H9 (cell line): Measurements from ENCODE around the gene CHPT1. TPM values are rescaled to one million over a fixed set of nuclear protein-coding genes. Genes with fewer than 3 reads are reported as not detected.

ENCODE experiments used
- DNase-seq: peaks from one replicate; pipeline ENCODE4 v3.0.0-alpha.2; 2017
- H2AFZ ChIP-seq: one replicate; pipeline ENCODE4 v1.6.1; 2013; ENCODE audit warnings: mild to moderate bottlenecking, low read length, control low read depth, moderate library complexity
- H2AK5ac ChIP-seq: 2 replicates; pipeline ENCODE4 v1.6.1; 2013; ENCODE audit warnings: low read length, control low read depth, mixed read lengths; ENCODE audit not compliant: insufficient read length
- H2BK120ac ChIP-seq: one replicate; pipeline ENCODE4 v1.6.1; 2013; ENCODE audit warnings: low read depth, mild to moderate bottlenecking, low read length, control low read depth, inconsistent platforms; ENCODE audit not compliant: poor library complexity, severe bottlenecking
- H2BK12ac ChIP-seq: 2 replicates; pipeline ENCODE4 v1.6.1; 2013; ENCODE audit warnings: low read length, control low read depth, mixed read lengths, low read depth; ENCODE audit not compliant: insufficient read length
- H2BK15ac ChIP-seq: 2 replicates; pipeline ENCODE4 v1.6.1; 2013; ENCODE audit warnings: low read depth, low read length, control low read depth
- H2BK20ac ChIP-seq: one replicate; pipeline ENCODE4 v1.6.1; 2013; ENCODE audit warnings: low read depth, mild to moderate bottlenecking, low read length, control low read depth, inconsistent platforms; ENCODE audit not compliant: poor library complexity, severe bottlenecking
- H2BK5ac ChIP-seq: 2 replicates; pipeline ENCODE4 v1.6.1; 2013; ENCODE audit warnings: low read length, control low read depth, mixed read lengths; ENCODE audit not compliant: insufficient read length
- H3K14ac ChIP-seq: 2 replicates; pipeline ENCODE4 v1.6.1; 2013; ENCODE audit warnings: low read length, control low read depth; ENCODE audit not compliant: insufficient read depth
- H3K18ac ChIP-seq: 2 replicates; pipeline ENCODE4 v1.6.1; 2013; ENCODE audit warnings: low read depth, mild to moderate bottlenecking, mixed read lengths, low read length, control low read depth; ENCODE audit not compliant: insufficient read length
- H3K23ac ChIP-seq: 2 replicates; pipeline ENCODE4 v1.6.1; 2013; ENCODE audit warnings: low read length, control low read depth, mixed read lengths, low read depth; ENCODE audit not compliant: insufficient read length
- H3K23me2 ChIP-seq: 2 replicates; pipeline ENCODE4 v1.6.1; 2013; ENCODE audit warnings: low read depth, mild to moderate bottlenecking, mixed read lengths, low read length, control low read depth; ENCODE audit not compliant: insufficient read length, poor library complexity, severe bottlenecking
- H3K27ac ChIP-seq: 2 replicates; pipeline ENCODE4 v1.5.1; 2013; ENCODE audit warnings: low read length, control low read depth, mixed read lengths, low read depth; ENCODE audit not compliant: insufficient read length
- H3K27me3 ChIP-seq: 2 replicates; pipeline ENCODE4 v1.6.1; 2013; ENCODE audit warnings: low read length, control low read depth, inconsistent platforms; ENCODE audit not compliant: insufficient read depth
- H3K4ac ChIP-seq: 2 replicates; pipeline ENCODE4 v1.6.1; 2013; ENCODE audit warnings: low read depth, mild to moderate bottlenecking, control low read depth, inconsistent platforms, low read length, moderate library complexity
- H3K4me1 ChIP-seq: 2 replicates; pipeline ENCODE4 v1.6.1; 2013; ENCODE audit warnings: low read length, control low read depth, inconsistent platforms; ENCODE audit not compliant: insufficient read depth
- H3K4me2 ChIP-seq: 2 replicates; pipeline ENCODE4 v1.6.1; 2013; ENCODE audit warnings: low read length, control low read depth, mixed read lengths; ENCODE audit not compliant: insufficient read length, insufficient read depth
- H3K56ac ChIP-seq: 2 replicates; pipeline ENCODE4 v1.6.1; 2013; ENCODE audit warnings: low read depth, mild to moderate bottlenecking, mixed read lengths, low read length, control low read depth; ENCODE audit not compliant: insufficient read length
- H3K79me1 ChIP-seq: 2 replicates; pipeline ENCODE4 v1.6.1; 2013; ENCODE audit warnings: low read depth, mild to moderate bottlenecking, moderate library complexity, low read length, control low read depth, inconsistent platforms; ENCODE audit not compliant: insufficient read depth, poor library complexity, severe bottlenecking
- H3K79me2 ChIP-seq: 2 replicates; pipeline ENCODE4 v1.6.1; 2013; ENCODE audit warnings: low read length, control low read depth, inconsistent platforms; ENCODE audit not compliant: insufficient read depth
- H3K9ac ChIP-seq: 2 replicates; pipeline ENCODE4 v1.6.1; 2013; ENCODE audit warnings: low read length, control low read depth, mixed read lengths; ENCODE audit not compliant: insufficient read length; ENCODE audit errors: extremely low read depth
- H3K9me3 ChIP-seq: one replicate; pipeline ENCODE4 v1.6.1; 2013; ENCODE audit warnings: low read depth, low read length, inconsistent platforms; ENCODE audit not compliant: control insufficient read depth
- H3T11ph ChIP-seq: one replicate; pipeline ENCODE4 v1.6.1; 2013; ENCODE audit warnings: mild to moderate bottlenecking, low read length, control low read depth, inconsistent platforms
- H4K20me1 ChIP-seq: one replicate; pipeline ENCODE4 v1.6.1; 2013; ENCODE audit not compliant: control insufficient read depth, insufficient read length, insufficient read depth
- H4K5ac ChIP-seq: 2 replicates; pipeline ENCODE4 v1.6.1; 2013; ENCODE audit warnings: low read depth, mild to moderate bottlenecking, mixed read lengths, low read length, control low read depth; ENCODE audit not compliant: insufficient read length
- H4K8ac ChIP-seq: replicated peaks from 2 replicates; pipeline ENCODE4 v1.6.1; 2013; ENCODE audit warnings: low read length, control low read depth, mixed read lengths, low read depth; ENCODE audit not compliant: insufficient read length
- H4K91ac ChIP-seq: 2 replicates; pipeline ENCODE4 v1.6.1; 2013; ENCODE audit warnings: low read depth, mild to moderate bottlenecking, moderate library complexity, mixed read lengths, low read length, control low read depth; ENCODE audit not compliant: insufficient read length
- H3K27ac Mint-ChIP-seq, 3 experiments: 2 replicates in 2 of 3; 3 replicates in 1 of 3; pipeline ENCODE4 v1.8.0; 2020 to 2021; ENCODE audit warnings: mixed read lengths in 3 of 3, mild to moderate bottlenecking in 1 of 3, moderate library complexity in 1 of 3
- H3K27me3 Mint-ChIP-seq: 2 replicates; pipeline ENCODE4 v1.8.0; 2021; ENCODE audit warnings: low read depth, mild to moderate bottlenecking, moderate library complexity, mixed read lengths
- H3K36me3 Mint-ChIP-seq, 3 experiments: 2 replicates in 2 of 3; 3 replicates in 1 of 3; pipeline ENCODE4 v1.8.0; 2020 to 2021; ENCODE audit warnings: low read depth in 3 of 3, mixed read lengths in 3 of 3; ENCODE audit not compliant: insufficient read depth in 1 of 3
- H3K4me1 Mint-ChIP-seq, 2 experiments: 2 replicates each; pipeline ENCODE4 v1.8.0; 2020; ENCODE audit warnings: mixed read lengths in 2 of 2
- H3K4me3 Mint-ChIP-seq, 2 experiments: 2 replicates in 1 of 2; 3 replicates in 1 of 2; pipeline ENCODE4 v1.8.0; 2020 to 2021; ENCODE audit warnings: mild to moderate bottlenecking in 2 of 2, mixed read lengths in 2 of 2, moderate library complexity in 1 of 2
- H3K9me3 Mint-ChIP-seq, 2 experiments: 2 replicates in 1 of 2; 3 replicates in 1 of 2; pipeline ENCODE4 v1.8.0; 2020; ENCODE audit warnings: mild to moderate bottlenecking in 2 of 2, mixed read lengths in 2 of 2, moderate library complexity in 1 of 2
- CTCF ChIP-seq: fragments of 200-600 bp; sonication (generic); conservative IDR thresholded peaks from 3 replicates; pipeline ENCODE4 v1.8.0; 2021; ENCODE audit warnings: antibody characterized with exemption, mild to moderate bottlenecking
- WGBS: extraction: QIAGEN DNeasy Blood & Tissue Kit; methylation state at CpG from one replicate; pipeline ENCODE4 v1.1.7; 2013; ENCODE audit warnings: missing lambda C conversion rate, low lambda C conversion rate, mixed read lengths; ENCODE audit not compliant: insufficient read length; ENCODE audit errors: extremely low coverage; 5-methylcytosine and 5-hydroxymethylcytosine counted together
- total RNA-seq: library from RNA; stranded (reverse); gene quantifications from 2 replicates; pipeline ENCODE4 v1.2.1, GENCODE V29; 2021

Gene CHPT1
- total RNA-seq, 1 experiment from 2014 or later: 17.1 TPM

DNA sequence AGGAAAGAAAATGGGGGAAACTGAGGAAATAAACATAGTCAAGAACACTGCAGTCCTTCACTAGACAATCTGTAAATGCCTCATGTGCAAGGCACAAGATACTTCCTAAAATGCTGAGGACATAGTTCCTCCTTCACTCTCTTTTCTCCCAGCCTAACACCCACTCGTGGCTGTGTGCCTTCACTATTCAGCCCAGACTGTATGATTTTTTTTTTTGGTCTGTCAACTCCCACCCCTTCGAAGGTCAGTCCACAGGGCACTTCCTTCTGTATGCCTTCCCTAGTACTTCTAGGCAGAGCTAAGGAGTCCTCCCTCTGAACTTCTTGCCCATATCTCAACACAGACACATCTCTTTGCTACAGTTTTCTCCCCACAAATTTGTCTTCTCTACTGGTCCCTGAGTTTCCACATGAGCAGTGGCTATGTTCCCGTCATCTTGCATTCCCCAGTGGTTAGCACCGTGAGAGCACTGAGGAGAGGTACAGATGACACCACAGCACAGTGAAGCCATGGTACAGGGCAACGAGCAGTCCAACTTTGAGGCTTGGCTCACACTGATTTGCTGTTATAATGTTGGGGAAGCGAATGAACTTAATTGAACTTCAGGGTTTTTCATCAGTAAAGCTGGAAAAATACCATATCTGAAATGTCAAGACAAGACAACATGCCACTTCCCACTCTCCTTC is 65.9 kb downstream of the CHPT1 start:
- Histone ChIP-seq H2BK5ac (no peak overlapping the region), H3K14ac (no peak overlapping the region), H3T11ph (no peak overlapping the region), H3K4me1 (no peaks in the 10 kb centered on the region; the same call in 1 of the 2 replicates), H2BK120ac (no peak overlapping the region), H2BK12ac (no peak overlapping the region), H3K23ac (no peak overlapping the region), H2BK20ac (no peak overlapping the region), H4K8ac (no peak overlapping the region), H4K20me1 (no peaks in the 10 kb centered on the region), H3K4me2 (no peak overlapping the region), H3K9me3 (no peaks in the 10 kb centered on the region), H3K4ac (no peak overlapping the region), H3K9ac (no peak overlapping the region), H3K27ac (no peak overlapping the region), H2AFZ (no peak overlapping the region), H4K91ac (no peak overlapping the region), H4K5ac (no peak overlapping the region), H3K56ac (no peak overlapping the region), H3K18ac (no peak overlapping the region), H2BK15ac (no peak overlapping the region), H3K79me1 (no peaks in the 10 kb centered on the region), H2AK5ac (no peak overlapping the region), H3K23me2 (no peaks in the 10 kb centered on the region), H3K27me3 (no peaks in the 10 kb centered on the region), H3K79me2 (no peaks in the 10 kb centered on the region)
- DNase-seq: no peak
- Mint-ChIP-seq H3K4me1 (peaks cover 4 to 5% of the 10 kb centered on the region in 2 experiments; a peak in 3 of 4 replicates), H3K27ac (peak overlapping the region; percentile 4 to 69 (median 13); a peak in 3 of 7 replicates), H3K36me3 (peaks cover 8 to 59% (median 45%) of the 10 kb centered on the region in 3 experiments; a peak in 6 of 7 replicates), H3K9me3 (no peaks in the 10 kb centered on the region), H3K27me3 (no peaks in the 10 kb centered on the region), H3K4me3 (no peak overlapping the region)
- no CpG with 5 or more reads among the region's 6 CpGs for WGBS
- TF ChIP-seq CTCF: no peak
